ENCODE measurements around the gene RNH1. TPM values are rescaled to one million over a fixed set of nuclear protein-coding genes. Genes with fewer than 3 reads are reported as not detected.

Gene RNH1
- total and polyA plus RNA-seq, 3 experiments from 2014 or later = 118 to 183 (median 125) TPM

- H3K27ac ChIP-seq (ENCODE audit: low read depth, low read length) = no peak overlapping the region
- ChIA-PET CTCF (no interaction called here), POLR2A (no interaction called here)
- no peaks in the 10 kb centered on the region for H3K36me3 ChIP-seq (ENCODE audit: insufficient read depth, low read length)
- H3K4me3 Mint-ChIP-seq = no peak overlapping the region
- peaks cover 0 to 34% (median 1%) of the 10 kb centered on the region in 3 donors for H3K36me3 Mint-ChIP-seq
- no peak for DNase-seq
- no peaks in the 10 kb centered on the region for H3K4me1 Mint-ChIP-seq
- H3K4me1 ChIP-seq (ENCODE audit: insufficient read depth, low read length) = no peaks in the 10 kb centered on the region
- no peaks in the 10 kb centered on the region for H3K27me3 ChIP-seq (ENCODE audit: insufficient read depth, low read length, poor library complexity, severe bottlenecking)
- no peaks in the 10 kb centered on the region for H3K27me3 Mint-ChIP-seq
- no peak overlapping the region for H3K4me3 ChIP-seq (ENCODE audit: low read length)
- H3K9me3 ChIP-seq (ENCODE audit: low read length) = no peaks in the 10 kb centered on the region
- no peak overlapping the region for H3K27ac Mint-ChIP-seq
- H3K9me3 Mint-ChIP-seq = no peaks in the 10 kb centered on the region
Measured at GRCh38 chr11:489610-490185, 17.3 kb downstream of the RNH1 start.

DNA sequence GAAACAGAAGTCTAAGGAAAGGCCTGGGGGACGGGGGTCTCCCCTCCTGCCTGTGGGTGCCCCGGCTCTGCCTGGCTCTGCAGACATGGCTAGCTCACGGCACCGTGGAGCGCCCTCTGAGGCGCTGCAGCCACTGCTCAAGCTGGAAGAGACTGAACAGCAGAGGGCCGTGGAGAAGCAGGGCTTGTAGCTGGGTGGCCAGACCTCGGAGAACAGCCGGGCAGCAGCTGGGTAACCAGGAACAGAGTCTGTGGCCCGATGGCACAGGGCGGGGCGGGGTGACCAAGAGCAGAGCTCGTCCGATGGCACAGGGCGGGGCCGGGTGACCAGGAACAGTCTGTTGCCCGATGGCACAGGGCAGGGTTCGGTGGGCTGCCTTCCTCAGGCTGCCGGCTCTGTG lies 18.1 kb downstream of the RNH1 start:
- Mint-ChIP-seq H3K27ac (no peak overlapping the region), H3K4me3 (no peak overlapping the region), H3K4me1 (no peaks in the 10 kb centered on the region), H3K9me3 (no peaks in the 10 kb centered on the region), H3K27me3 (no peaks in the 10 kb centered on the region), H3K36me3 (peaks cover 0 to 29% (median 1%) of the 10 kb centered on the region in 3 donors)
- POLR2A ChIA-PET = no interaction called here
- H3K27me3 ChIP-seq (ENCODE audit: insufficient read depth, low read length, poor library complexity, severe bottlenecking) = no peaks in the 10 kb centered on the region
- no peaks in the 10 kb centered on the region for H3K9me3 ChIP-seq (ENCODE audit: low read length)
- H3K4me1 ChIP-seq (ENCODE audit: insufficient read depth, low read length) = no peaks in the 10 kb centered on the region
- no peak overlapping the region for H3K27ac ChIP-seq (ENCODE audit: low read depth, low read length)
- peak in 1 of 5 donors; percentile 45 for DNase-seq
- CTCF ChIA-PET = no interaction called here
- no peaks in the 10 kb centered on the region for H3K36me3 ChIP-seq (ENCODE audit: insufficient read depth, low read length)
- H3K4me3 ChIP-seq (ENCODE audit: low read length) = no peak overlapping the region

GRCh38 chr11:488579-488978 lies 18.5 kb downstream of the RNH1 start:
- Histone ChIP-seq H3K36me3 (ENCODE audit: insufficient read depth, low read length) (no peaks in the 10 kb centered on the region), H3K4me1 (ENCODE audit: insufficient read depth, low read length) (no peaks in the 10 kb centered on the region), H3K27ac (ENCODE audit: low read depth, low read length) (no peak overlapping the region), H3K27me3 (ENCODE audit: insufficient read depth, low read length, poor library complexity, severe bottlenecking) (no peaks in the 10 kb centered on the region), H3K9me3 (ENCODE audit: low read length) (no peaks in the 10 kb centered on the region), H3K4me3 (ENCODE audit: low read length) (no peak overlapping the region)
- POLR2A ChIA-PET = no interaction called here
- CTCF ChIA-PET = no interaction called here
- Mint-ChIP-seq H3K4me1 (no peaks in the 10 kb centered on the region), H3K4me3 (peak overlapping the region in 1 of 7 donors; percentile 36), H3K36me3 (peaks cover 0 to 27% (median 1%) of the 10 kb centered on the region in 3 donors), H3K9me3 (no peaks in the 10 kb centered on the region), H3K27me3 (no peaks in the 10 kb centered on the region), H3K27ac (no peak overlapping the region)
- DNase-seq = peak in 1 of 5 donors; percentile 46

DNA sequence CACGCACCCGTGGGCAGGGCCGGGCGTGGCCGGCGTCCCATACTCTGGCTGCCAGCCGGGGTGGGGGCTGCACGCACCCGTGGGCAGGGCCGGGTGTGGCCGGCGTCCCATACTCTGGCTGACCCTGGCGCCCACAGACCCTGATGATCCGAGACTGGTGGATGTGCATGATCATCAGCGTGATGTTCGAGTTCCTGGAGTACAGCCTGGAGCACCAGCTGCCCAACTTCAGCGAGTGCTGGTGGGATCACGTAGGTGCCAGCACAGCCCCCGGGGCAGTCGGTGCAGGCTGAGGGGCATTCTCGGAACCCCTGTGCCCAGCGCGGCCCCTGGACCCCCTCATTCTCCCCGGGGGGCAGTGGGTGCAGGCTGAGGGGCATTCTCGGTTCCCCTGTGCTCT lies 19.0 kb downstream of the RNH1 start:
- Histone ChIP-seq H3K9me3 (ENCODE audit: low read length) (no peaks in the 10 kb centered on the region), H3K4me3 (ENCODE audit: low read length) (no peak overlapping the region), H3K36me3 (ENCODE audit: insufficient read depth, low read length) (no peaks in the 10 kb centered on the region), H3K27me3 (ENCODE audit: insufficient read depth, low read length, poor library complexity, severe bottlenecking) (no peaks in the 10 kb centered on the region), H3K27ac (ENCODE audit: low read depth, low read length) (no peak overlapping the region), H3K4me1 (ENCODE audit: insufficient read depth, low read length) (no peaks in the 10 kb centered on the region)
- Mint-ChIP-seq H3K4me1 (no peaks in the 10 kb centered on the region), H3K9me3 (no peaks in the 10 kb centered on the region), H3K27ac (no peak overlapping the region), H3K36me3 (peaks cover 0 to 21% (median 1%) of the 10 kb centered on the region in 3 donors), H3K27me3 (no peaks in the 10 kb centered on the region), H3K4me3 (no peak overlapping the region)
- POLR2A ChIA-PET = no interaction called here
- DNase-seq = peak in 1 of 5 donors; percentile 41
- CTCF ChIA-PET = no interaction called here

- Mint-ChIP-seq H3K9me3 (no peaks in the 10 kb centered on the region), H3K36me3 (peaks cover 0 to 17% (median 1%) of the 10 kb centered on the region in 3 donors), H3K4me1 (no peaks in the 10 kb centered on the region), H3K4me3 (no peak overlapping the region), H3K27me3 (no peaks in the 10 kb centered on the region), H3K27ac (no peak overlapping the region)
- Histone ChIP-seq H3K27me3 (ENCODE audit: insufficient read depth, low read length, poor library complexity, severe bottlenecking) (no peaks in the 10 kb centered on the region), H3K4me1 (ENCODE audit: insufficient read depth, low read length) (no peaks in the 10 kb centered on the region), H3K27ac (ENCODE audit: low read depth, low read length) (no peak overlapping the region), H3K36me3 (ENCODE audit: insufficient read depth, low read length) (no peaks in the 10 kb centered on the region), H3K9me3 (ENCODE audit: low read length) (no peaks in the 10 kb centered on the region), H3K4me3 (ENCODE audit: low read length) (no peak overlapping the region)
- ChIA-PET CTCF (no interaction called here), POLR2A (no interaction called here)
- no peak for DNase-seq
Measured at GRCh38 chr11:487571-488021, 19.4 kb downstream of the RNH1 start.

DNA sequence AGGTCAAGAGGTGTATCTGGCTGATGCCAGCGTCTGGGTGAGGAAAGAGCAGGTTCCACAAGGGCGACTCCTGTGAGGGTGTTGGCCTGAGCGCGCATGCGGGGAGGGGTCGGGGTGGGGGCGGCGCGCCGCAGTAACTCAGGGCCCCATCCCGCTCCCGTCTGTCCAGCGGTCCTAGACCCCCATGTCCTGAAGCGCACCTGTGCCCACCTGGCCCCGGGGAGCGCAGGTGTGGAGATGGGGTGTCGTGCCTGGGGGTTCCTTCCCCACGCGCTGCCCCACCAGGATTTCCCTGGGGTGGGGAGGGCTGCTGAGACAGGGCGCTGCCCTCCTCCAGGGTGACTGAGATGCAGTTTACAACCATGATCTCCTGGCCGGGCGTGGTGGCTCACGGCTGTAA lies 20.9 kb downstream of the RNH1 start:
- Histone ChIP-seq H3K27me3 (ENCODE audit: insufficient read depth, low read length, poor library complexity, severe bottlenecking) (no peaks in the 10 kb centered on the region), H3K9me3 (ENCODE audit: low read length) (no peaks in the 10 kb centered on the region), H3K4me3 (ENCODE audit: low read length) (no peak overlapping the region), H3K36me3 (ENCODE audit: insufficient read depth, low read length) (no peaks in the 10 kb centered on the region), H3K4me1 (ENCODE audit: insufficient read depth, low read length) (no peaks in the 10 kb centered on the region), H3K27ac (ENCODE audit: low read depth, low read length) (no peak overlapping the region)
- Mint-ChIP-seq H3K27ac (no peak overlapping the region), H3K4me1 (no peaks in the 10 kb centered on the region), H3K27me3 (no peaks in the 10 kb centered on the region), H3K36me3 (peaks cover 0 to 13% (median 0%) of the 10 kb centered on the region in 3 donors), H3K9me3 (no peaks in the 10 kb centered on the region), H3K4me3 (no peak overlapping the region)
- POLR2A ChIA-PET = no interaction called here
- CTCF ChIA-PET = no interaction called here
- no peak for DNase-seq

DNA sequence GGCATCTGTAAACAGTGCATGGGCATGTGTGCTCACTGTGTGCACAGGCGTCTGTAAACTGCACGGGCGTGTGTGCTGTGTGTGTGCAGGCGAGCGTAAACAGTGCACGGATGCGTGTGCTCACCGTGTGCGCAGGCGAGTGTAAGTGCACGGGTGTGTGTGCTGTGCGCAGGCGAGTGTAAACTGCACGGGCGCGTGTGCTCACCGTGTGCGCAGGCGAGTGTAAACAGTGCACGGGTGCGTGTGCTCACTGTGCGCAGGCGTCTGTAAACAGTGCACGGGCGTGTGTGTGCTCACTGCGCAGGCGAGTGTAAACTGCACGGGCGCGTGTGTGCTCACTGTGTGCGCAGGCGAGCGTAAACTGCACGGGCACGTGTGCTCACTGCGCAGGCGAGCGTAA lies 22.4 kb downstream of the RNH1 start:
- DNase-seq = no peak
- peaks cover 0 to 8% (median 2%) of the 10 kb centered on the region in 3 donors for H3K36me3 Mint-ChIP-seq
- Histone ChIP-seq H3K4me3 (ENCODE audit: low read length) (no peak overlapping the region), H3K9me3 (ENCODE audit: low read length) (no peaks in the 10 kb centered on the region), H3K27ac (ENCODE audit: low read depth, low read length) (no peak overlapping the region), H3K36me3 (ENCODE audit: insufficient read depth, low read length) (no peaks in the 10 kb centered on the region), H3K27me3 (ENCODE audit: insufficient read depth, low read length, poor library complexity, severe bottlenecking) (no peaks in the 10 kb centered on the region), H3K4me1 (ENCODE audit: insufficient read depth, low read length) (no peaks in the 10 kb centered on the region)
- no peaks in the 10 kb centered on the region for H3K4me1 Mint-ChIP-seq
- no peak overlapping the region for H3K27ac Mint-ChIP-seq
- no peak overlapping the region for H3K4me3 Mint-ChIP-seq
- no peaks in the 10 kb centered on the region for H3K27me3 Mint-ChIP-seq
- CTCF ChIA-PET = no interaction called here
- H3K9me3 Mint-ChIP-seq = no peaks in the 10 kb centered on the region
- POLR2A ChIA-PET = no interaction called here

GRCh38 chr11:479311-479710 lies 27.7 kb downstream of the RNH1 start:
- Histone ChIP-seq H3K4me1 (ENCODE audit: insufficient read depth, low read length) (no peaks in the 10 kb centered on the region), H3K4me3 (ENCODE audit: low read length) (no peak overlapping the region), H3K9me3 (ENCODE audit: low read length) (no peaks in the 10 kb centered on the region), H3K27me3 (ENCODE audit: insufficient read depth, low read length, poor library complexity, severe bottlenecking) (no peaks in the 10 kb centered on the region), H3K27ac (ENCODE audit: low read depth, low read length) (no peak overlapping the region), H3K36me3 (ENCODE audit: insufficient read depth, low read length) (no peaks in the 10 kb centered on the region)
- CTCF ChIA-PET = interaction anchor here (0.7 to 1.2 kb wide), 3 partner anchors 14 to 23 kb away, joined by 3 read pairs; no protein-coding TSS in a partner anchor
- Mint-ChIP-seq H3K4me1 (no peaks in the 10 kb centered on the region), H3K36me3 (peaks cover 0 to 4% (median 2%) of the 10 kb centered on the region in 3 donors), H3K9me3 (no peaks in the 10 kb centered on the region), H3K4me3 (no peak overlapping the region), H3K27me3 (no peaks in the 10 kb centered on the region), H3K27ac (peak overlapping the region in 1 of 8 donors; percentile 89)
- POLR2A ChIA-PET = no interaction called here
- DNase-seq = no peak
